IPS DF 6.9 (cell line): ENCODE measurements around the gene ORC5.
"Not testable (repeated sequence)": the region's sequence is repeated elsewhere in the genome, so short reads cannot be mapped to it uniquely, and the experiment has no call there.

Source experiments
- DNase-seq: peaks from one replicate; pipeline ENCODE4 v3.0.0-alpha.2; 2013; ENCODE audit warnings: low read depth, low spot score
- H3K27ac ChIP-seq: one replicate; pipeline ENCODE4 v1.5.1; 2013; ENCODE audit warnings: low read length, control low read depth
- H3K27me3 ChIP-seq: 2 replicates; pipeline ENCODE4 v1.6.1; 2013; ENCODE audit warnings: mild to moderate bottlenecking, low read length; ENCODE audit not compliant: control insufficient read depth, insufficient read depth
- H3K36me3 ChIP-seq: 2 replicates; pipeline ENCODE4 v1.6.1; 2013; ENCODE audit warnings: low read length; ENCODE audit not compliant: control insufficient read depth, insufficient read depth
- H3K4me1 ChIP-seq: 2 replicates; pipeline ENCODE4 v1.6.1; 2013; ENCODE audit warnings: low read length; ENCODE audit not compliant: control insufficient read depth, insufficient read depth
- H3K4me3 ChIP-seq: 2 replicates; pipeline ENCODE4 v1.5.1; 2013; ENCODE audit warnings: mild to moderate bottlenecking, low read length
- H3K9me3 ChIP-seq: 2 replicates; pipeline ENCODE4 v1.6.1; 2013; ENCODE audit warnings: low read length, inconsistent platforms; ENCODE audit not compliant: control insufficient read depth, insufficient read depth
- WGBS: extraction: QIAGEN DNeasy Blood & Tissue Kit; methylation state at CpG from one replicate; pipeline ENCODE4 v1.1.7; 2013; ENCODE audit warnings: mixed read lengths, missing lambda C conversion rate; ENCODE audit not compliant: insufficient read length, insufficient coverage; 5-methylcytosine and 5-hydroxymethylcytosine counted together

Gene ORC5

GRCh38 chr7:104207731-104208420 is at the start of gene ORC5:
TSS of gene ORC5 (minus strand) at chr7:104208013. CDS start at chr7:104207904, 109 bp downstream.
- no CpG with 5 or more reads among the region's 47 CpGs for WGBS
- Histone ChIP-seq H3K4me1 (peaks cover 2% of the 10 kb centered on the region; the same call in 1 of the 2 replicates), H3K36me3 (peaks cover 6% of the 10 kb centered on the region; the same call in 1 of the 2 replicates), H3K27me3 (no peaks in the 10 kb centered on the region), H3K27ac (no peak within 1 kb of the TSS), H3K4me3 (peak within 1 kb of the TSS; percentile 98), H3K9me3 (no peaks in the 10 kb centered on the region)
- peak; percentile 31 for DNase-seq

DNA sequence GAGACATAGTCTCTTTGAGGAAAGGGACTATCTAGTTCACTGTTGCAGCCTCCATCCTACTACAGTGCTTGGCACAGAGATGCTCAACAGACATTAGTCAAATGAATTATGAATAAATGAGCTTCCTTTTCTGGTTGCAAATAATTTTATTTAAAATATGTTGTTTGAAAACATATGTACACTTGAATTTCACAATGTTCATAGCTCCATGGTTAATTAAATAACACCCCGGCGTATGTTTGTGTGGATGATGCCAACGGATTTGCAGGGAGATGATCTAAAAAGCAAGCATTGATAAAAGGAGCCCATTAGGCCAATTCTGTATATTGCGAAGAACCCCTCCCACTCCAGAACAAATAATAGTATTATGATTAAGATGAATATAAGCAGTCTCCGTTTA is 47.8 kb upstream of the ORC5 start:
- Histone ChIP-seq H3K36me3 (no peaks in the 10 kb centered on the region), H3K4me1 (no peaks in the 10 kb centered on the region), H3K27me3 (no peaks in the 10 kb centered on the region), H3K4me3 (no peak overlapping the region), H3K27ac (no peak overlapping the region), H3K9me3 (no peaks in the 10 kb centered on the region)
- no peak for DNase-seq
- WGBS = no CpG with 5 or more reads among the region's 5 CpGs

GRCh38 chr7:104255194-104255593 is 47.4 kb upstream of the ORC5 start:
- Histone ChIP-seq H3K36me3 (no peaks in the 10 kb centered on the region), H3K9me3 (no peaks in the 10 kb centered on the region), H3K4me3 (no peak overlapping the region), H3K4me1 (no peaks in the 10 kb centered on the region), H3K27me3 (no peaks in the 10 kb centered on the region), H3K27ac (no peak overlapping the region)
- DNase-seq = no peak
- WGBS = no CpG with 5 or more reads among the region's 4 CpGs

DNA sequence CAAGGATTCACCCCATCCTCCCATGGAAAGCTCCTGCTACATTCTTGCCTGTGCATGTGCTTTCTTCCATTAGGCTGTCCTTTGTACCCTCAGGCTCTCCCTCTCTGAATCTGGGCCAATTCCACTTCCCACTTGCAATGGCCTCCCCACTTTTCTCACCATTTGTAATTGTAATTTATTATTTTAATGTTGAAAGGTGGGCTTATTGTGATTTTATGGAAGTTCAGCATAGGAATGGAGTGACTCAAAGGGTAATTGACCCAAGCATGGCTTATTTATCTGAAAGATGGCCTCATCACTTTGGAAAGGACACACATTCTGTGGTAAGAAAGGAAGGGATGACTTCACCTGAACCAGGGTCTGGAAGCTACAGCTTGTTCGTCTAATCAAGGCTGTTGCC is 46.9 kb upstream of the ORC5 start:
- Histone ChIP-seq H3K4me3 (no peak overlapping the region), H3K4me1 (no peaks in the 10 kb centered on the region), H3K9me3 (no peaks in the 10 kb centered on the region), H3K27me3 (no peaks in the 10 kb centered on the region), H3K36me3 (no peaks in the 10 kb centered on the region), H3K27ac (no peak overlapping the region)
- no peak for DNase-seq
- WGBS = no CpG with 5 or more reads among the region's 1 CpG

DNA sequence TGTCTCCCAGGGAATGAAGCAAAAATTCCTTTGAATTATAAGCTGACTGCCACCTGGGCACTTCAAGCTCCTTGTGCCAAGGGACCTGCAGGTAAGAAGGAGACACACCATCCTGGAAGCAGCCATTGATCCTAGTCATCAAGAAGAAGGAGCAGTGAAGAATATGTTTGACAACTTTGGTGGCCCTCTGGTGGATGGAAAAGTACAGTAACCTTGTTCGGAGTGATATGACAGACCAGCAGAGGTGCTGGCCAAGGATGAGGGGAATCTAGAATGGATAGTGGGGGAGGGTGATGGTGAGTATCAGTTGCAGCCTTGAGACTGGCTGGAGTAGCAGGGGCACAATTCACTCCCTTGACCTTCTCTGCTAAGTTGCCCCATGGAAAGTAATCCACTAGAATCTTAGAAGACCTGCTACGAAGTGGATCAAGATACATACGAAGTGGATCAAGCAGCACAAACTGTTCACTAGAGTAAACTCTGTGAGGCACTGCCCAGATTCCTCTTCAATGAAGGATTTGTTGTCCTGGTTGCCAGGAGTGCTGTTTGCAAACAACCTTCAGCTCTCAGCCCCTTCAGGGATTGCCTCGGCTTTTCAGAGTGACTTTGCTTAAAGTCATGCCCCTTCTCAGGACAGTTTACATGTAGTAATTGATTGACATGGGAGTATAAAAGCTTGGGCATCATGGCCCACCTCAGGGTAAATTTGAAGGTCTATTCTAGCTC is 44.8 kb upstream of the ORC5 start:
- Histone ChIP-seq H3K27me3 (no peaks in the 10 kb centered on the region), H3K27ac (no peak overlapping the region), H3K4me1 (no peaks in the 10 kb centered on the region), H3K36me3 (no peaks in the 10 kb centered on the region), H3K4me3 (no peak overlapping the region), H3K9me3 (no peaks in the 10 kb centered on the region)
- WGBS = no CpG with 5 or more reads among the region's 4 CpGs
- DNase-seq = no peak

- Histone ChIP-seq H3K4me1 (no peaks in the 10 kb centered on the region), H3K27ac (no peak overlapping the region), H3K36me3 (no peaks in the 10 kb centered on the region), H3K27me3 (no peaks in the 10 kb centered on the region), H3K9me3 (no peaks in the 10 kb centered on the region), H3K4me3 (no peak overlapping the region)
- no peak for DNase-seq
- WGBS = no CpG with 5 or more reads among the region's 3 CpGs
Observed at GRCh38 chr7:104242638-104243037, 34.8 kb upstream of the ORC5 start.

DNA sequence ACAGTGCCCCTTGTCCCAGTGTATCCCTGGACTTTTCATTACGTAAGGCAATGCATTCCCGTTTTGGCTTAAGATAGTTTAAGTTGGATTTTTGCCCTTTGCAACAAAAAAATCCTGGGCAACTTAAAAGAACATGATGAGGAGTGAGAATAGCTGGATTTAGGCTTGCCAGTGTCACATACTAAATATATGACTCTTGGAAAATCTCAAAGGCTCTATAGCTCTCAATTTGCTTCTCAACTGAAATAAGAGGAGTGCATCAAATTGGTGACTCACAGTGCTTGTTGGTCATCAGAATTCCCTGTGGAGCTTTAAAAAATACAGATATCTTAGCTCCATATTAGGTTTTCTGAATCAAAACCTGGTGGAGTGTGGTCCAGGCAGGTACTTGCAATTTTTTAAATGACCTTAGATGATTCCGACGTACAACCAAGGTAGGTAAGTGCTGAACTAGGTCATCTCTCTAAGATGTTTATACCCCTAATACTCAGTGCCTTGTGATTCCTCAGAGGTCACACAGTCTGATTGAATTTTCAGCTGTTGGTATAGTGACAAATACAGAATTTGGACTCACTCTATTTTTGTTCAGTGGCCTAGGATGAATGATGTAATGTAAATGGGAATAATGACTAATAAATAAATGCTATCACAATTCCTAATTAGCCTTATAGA is 33.9 kb upstream of the ORC5 start:
- no peaks in the 10 kb centered on the region for H3K36me3 ChIP-seq
- no peak overlapping the region for H3K4me3 ChIP-seq
- no peaks in the 10 kb centered on the region for H3K9me3 ChIP-seq
- no peak overlapping the region for H3K27ac ChIP-seq
- no CpG with 5 or more reads among the region's 4 CpGs for WGBS
- H3K27me3 ChIP-seq = no peaks in the 10 kb centered on the region
- H3K4me1 ChIP-seq = no peaks in the 10 kb centered on the region
- DNase-seq = no peak

DNA sequence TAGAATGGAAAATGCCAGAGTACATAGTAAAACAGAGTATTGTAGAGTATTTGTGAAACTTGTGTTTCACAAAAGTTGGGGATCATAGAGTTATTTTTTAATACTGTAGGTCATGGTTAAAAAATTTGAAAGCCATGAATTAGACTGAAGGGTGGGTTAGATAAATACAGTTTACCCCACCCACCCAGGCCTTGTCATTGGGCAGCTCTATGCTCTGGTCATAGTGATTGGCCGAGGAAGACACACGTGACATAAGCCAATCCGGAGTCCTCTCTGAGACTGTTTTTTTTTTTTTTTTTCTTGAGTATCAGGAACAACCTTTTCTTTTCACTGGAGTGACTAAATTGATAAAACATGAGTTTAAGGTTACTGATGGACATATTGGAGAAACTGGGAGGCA is 33.3 kb upstream of the ORC5 start:
- no CpG with 5 or more reads among the region's 3 CpGs for WGBS
- H3K4me1 ChIP-seq = no peaks in the 10 kb centered on the region
- no peaks in the 10 kb centered on the region for H3K9me3 ChIP-seq

GRCh38 chr7:104240401-104240800 is 32.6 kb upstream of the ORC5 start:
- Histone ChIP-seq H3K4me3 (no peak overlapping the region), H3K9me3 (no peaks in the 10 kb centered on the region), H3K27ac (no peak overlapping the region), H3K4me1 (no peaks in the 10 kb centered on the region), H3K36me3 (no peaks in the 10 kb centered on the region), H3K27me3 (no peaks in the 10 kb centered on the region)
- DNase-seq = no peak
- WGBS = no CpG with 5 or more reads among the region's 5 CpGs

More for the DNA sequence above, 33.3 kb upstream of the ORC5 start:
- H3K4me3 ChIP-seq = no peak overlapping the region
- DNase-seq = no peak
- no peaks in the 10 kb centered on the region for H3K36me3 ChIP-seq
- no peak overlapping the region for H3K27ac ChIP-seq
- no peaks in the 10 kb centered on the region for H3K27me3 ChIP-seq

- not testable (repeated sequence) for H3K4me3 ChIP-seq, H3K27ac ChIP-seq, H3K36me3 ChIP-seq, DNase-seq, H3K4me1 ChIP-seq, H3K9me3 ChIP-seq, H3K27me3 ChIP-seq
- WGBS = no CpG with 5 or more reads among the region's 2 CpGs
Observed at GRCh38 chr7:104234990-104235389, 27.2 kb upstream of the ORC5 start.
